Stimulated activated CD4-positive, alpha-beta T cell treated with anti-CD3 and anti-CD28 coated beads, Interleukin-2, amount 100 ng/mL, for 4 hours (primary cell): Measurements from ENCODE around the gene MYOM3.

ENCODE experiments used
- DNase-seq: peaks from one replicate; pipeline ENCODE4 v3.0.0-alpha.2; 2020; ENCODE audit warnings: low read depth

The MYOM3 gene

DNA sequence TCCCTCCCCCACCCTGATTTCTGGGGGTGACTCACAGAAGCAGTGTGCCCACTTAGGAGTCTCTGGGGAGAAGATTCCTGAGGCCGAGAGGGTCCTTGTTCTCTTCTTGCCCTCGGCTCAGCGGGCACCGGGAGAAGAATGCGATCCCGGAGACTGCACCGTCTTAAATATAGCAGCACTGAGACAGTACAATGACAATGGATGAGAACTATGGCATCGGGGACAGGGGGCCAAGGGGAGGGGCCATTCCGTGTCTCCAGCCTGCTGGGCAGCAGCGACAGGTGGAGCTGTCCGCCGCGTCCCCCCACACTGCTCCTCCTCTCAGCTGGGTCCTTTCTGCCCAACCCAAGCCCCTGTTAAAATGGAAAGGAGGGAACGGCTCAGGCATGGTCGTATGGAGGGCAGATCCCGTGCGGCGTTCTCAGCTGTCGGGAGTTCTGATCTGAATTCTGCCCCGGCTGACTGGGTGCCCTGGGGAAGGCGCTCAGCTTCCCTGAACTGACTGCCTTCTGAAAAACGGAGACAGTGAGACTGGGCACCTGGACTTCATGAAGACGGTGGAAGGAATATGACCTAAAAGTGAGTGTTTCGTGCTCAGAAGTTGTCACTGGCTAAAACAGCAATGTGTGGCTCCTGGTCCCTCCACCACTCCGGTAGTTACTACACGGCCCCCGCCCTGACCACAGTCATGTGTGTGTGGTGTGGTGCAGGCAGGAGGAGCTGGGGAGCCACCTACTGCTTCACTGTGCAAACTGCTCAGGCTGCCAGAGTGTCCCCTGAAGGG, at the start of gene MYOM3:
Gene MYOM3, minus strand, starts transcription at position 140 of the 784 bp plus-strand sequence. CDS start 3,499 bp downstream, outside the sequence.
- peak; percentile 19 for DNase-seq

DNA sequence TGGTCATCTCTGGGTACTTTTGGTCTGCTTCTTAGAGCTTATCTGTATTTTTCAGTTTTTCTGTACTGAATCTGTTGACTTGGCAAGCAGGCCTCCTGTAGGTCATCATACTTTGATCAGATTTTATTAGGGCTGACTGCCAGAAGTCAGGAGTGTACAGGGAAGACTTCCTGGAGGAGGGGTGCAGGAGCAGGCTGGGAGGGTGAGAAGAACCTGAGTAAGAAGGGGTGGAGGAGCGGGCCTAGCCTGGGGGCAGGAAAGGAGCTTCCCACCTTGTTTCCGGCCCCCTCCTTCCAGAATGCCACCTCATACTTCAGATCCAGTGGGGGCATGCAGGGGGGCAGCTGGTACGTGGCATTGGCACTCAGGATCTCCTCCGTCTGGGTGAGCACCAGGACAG, 49.3 kb upstream of the MYOM3 start:
- DNase-seq = no peak

DNA sequence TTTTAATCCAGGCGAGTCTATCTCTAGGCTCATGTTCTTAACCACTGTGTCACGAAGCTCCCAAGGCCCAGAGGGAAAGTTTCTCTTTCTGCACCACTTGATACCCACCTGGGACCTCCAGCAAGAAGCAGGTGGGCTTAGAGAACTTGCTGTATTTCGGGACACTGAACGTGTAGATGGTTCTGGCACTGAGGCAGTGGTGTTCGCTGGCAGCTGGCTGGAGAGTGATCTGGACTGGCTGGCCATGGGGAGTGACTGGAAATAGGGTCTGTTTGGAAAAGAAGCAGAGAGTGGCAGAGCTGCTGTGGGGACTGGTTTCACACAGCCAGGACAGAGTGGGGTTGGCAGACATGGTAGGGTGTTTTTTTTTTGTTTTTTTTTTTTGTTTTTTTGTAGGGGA, 47.4 kb upstream of the MYOM3 start:
- no peak for DNase-seq

DNA sequence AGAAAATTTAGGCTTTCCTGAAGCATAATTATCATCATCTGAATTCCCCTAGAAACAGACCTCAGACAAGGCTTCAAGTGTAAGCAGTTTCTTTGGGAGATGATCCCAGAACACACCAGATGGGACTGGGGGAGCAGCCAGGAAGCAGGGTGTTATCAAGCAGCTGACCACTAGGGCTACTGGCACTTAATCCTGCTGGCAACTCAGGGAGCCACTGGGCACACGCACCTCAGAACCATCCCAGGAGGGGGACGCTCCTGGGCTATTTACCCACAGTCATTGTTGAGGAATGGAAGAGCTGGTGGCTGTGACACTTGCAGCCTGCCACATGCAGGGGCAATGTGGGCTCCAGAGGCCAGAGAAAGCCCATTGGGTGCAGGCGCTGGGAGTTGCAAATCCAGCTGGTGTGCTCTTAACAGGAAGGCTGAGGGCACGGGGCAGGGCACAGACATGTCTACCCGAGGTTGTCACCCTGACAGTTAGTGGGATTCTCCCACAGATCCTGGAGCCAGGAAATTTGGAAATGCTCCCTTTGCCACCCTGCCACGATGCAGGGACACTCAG, 46.1 kb upstream of the MYOM3 start:
- DNase-seq = no peak

DNA sequence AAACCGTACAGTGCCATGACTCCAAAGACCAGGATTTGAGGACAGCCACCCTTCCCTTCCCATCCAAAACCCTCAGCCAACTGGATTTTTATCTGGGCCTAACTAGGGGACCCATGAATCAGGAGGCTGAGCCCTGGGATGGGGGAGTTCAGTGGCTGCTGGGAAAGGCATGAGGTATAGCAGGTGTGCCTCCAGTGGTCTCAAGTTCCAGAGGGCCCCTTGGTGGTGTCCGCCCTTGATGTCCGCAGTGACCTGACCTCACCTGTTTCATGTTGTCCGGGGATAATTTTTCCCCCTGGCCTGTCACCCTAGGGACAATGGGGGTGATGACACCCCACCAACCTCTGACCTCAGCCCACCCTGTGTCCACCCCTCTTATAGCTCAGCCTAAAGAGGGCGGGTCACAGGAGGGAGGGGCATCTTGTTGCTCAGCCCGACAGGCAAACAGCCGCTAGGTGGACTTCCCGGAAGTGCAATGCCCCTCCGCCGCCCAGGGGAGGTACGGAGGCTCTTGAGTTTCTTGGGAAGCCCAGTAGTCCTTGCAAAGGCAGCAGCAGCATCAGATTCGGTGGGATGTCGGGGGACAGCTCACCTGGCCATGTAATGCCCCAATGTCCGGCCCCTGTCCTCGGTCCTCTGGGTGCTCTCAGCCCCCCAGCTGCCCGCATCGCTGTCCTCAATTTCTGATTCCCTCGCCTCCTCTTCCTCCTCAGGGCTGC, 44.8 kb upstream of the MYOM3 start:
- DNase-seq = no peak

DNA sequence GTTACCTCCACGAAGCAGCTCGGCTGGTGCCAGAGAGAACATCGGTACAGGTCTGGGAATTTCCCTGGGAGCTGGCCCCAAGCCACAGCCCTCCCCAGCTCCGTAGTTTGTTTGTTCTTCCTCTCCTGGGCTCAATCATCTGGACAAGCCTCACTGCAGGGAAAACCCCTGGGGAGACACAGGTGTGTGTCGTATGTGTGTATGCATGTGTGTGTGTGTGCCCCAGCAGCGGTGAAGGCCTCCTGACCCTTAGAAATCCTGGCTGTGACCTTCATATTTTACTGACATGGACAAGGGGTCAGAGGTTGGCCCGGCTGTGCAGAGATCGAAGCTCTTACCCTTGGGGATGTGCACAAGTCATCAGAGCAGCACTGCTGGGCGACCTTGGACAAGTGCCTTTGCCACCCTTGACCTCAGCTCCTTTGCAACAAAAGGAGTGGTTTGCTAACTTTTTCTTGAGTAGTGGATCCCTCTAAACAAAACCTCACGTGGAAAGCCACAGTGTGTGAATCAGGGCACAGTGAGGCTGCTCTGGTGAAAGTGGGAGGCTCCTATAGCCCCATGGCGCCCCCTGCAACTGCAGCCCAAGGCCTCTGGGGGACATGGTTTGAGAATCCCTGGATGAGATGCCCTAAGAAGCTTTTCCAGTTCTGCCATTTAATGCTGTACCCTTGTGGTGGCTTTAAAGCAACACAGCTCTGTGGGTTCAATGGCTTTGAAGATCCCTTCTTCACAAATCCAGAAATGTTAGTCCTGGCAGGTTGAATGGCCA, 43.3 kb upstream of the MYOM3 start:
- DNase-seq = no peak

DNA sequence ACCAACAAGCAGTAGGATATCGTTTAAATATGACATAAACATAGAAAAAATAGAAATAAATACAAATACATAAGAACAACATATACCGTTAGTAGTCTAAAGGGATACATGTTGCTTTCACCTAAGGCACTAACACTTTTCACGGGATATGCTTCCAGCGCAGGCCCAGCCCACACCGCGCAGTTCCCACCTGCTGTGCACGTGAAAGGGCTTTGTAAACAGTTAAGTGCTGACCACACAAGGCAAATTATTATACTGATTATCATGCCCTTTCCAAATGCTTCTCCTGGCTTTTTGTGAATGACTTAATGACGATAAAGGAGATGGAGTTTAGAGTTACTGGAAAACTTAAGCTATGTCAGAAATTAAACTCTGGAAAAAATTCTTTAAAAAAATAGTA, 42.3 kb upstream of the MYOM3 start:
- no peak for DNase-seq

DNA sequence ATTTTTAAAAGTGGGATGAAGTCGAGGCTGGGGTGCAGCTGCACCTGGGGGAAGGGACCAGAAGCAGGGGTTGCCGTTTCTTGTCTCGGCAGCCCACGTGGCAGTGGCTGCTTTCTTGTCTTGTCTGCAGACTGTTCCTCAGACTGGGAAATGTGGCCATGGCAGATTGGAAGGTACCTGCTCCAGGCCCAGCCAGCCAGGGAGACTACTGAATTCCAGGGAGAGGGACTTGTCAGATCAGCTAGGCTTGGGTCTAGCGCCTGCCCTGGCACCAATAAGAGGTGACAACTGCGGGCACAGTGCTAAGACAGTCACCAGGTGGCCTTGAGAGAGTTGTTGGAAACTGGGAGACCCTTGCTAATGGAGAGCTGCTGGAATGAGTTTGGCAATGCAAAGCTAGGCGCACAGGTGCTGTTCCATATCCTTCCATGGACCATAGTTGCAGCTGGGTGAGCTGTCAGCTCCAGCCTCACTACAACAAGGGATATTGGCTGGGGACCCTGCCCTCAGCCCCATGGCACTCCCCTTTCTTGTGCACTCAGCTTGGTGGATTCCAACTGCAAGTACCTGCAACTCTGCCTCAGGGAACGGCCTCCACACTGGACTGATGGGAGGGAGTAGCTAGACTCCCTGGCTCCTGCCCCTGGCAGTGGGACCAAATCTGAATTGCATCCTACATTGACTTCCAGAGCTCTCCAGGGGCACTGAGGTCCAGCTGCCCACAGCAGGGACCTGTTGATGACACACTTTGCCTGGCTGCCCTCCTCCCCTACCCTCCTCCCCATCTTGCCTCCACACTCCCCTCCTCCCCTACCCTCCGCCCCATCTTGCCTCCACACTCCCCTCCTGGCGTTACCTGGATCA, 40.9 kb upstream of the MYOM3 start:
- DNase-seq = no peak

DNA sequence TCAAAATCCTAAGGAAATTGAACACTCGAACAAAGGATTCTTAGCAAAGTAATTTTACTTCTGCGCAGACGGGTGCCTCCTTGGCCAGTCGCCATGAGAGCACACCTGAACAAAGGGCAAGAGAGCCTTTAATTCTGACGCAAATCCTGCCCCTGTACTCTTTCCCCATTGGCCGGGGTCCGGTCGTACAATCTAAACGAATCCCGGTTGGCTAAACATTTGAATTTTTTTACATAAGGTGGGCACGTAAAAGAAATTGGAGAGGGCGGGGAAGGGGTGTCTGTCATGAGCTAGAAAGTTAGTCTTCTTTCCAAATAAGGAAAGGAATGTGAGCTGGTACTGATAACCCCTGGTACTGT, 39.2 kb upstream of the MYOM3 start:
- no peak for DNase-seq

DNA sequence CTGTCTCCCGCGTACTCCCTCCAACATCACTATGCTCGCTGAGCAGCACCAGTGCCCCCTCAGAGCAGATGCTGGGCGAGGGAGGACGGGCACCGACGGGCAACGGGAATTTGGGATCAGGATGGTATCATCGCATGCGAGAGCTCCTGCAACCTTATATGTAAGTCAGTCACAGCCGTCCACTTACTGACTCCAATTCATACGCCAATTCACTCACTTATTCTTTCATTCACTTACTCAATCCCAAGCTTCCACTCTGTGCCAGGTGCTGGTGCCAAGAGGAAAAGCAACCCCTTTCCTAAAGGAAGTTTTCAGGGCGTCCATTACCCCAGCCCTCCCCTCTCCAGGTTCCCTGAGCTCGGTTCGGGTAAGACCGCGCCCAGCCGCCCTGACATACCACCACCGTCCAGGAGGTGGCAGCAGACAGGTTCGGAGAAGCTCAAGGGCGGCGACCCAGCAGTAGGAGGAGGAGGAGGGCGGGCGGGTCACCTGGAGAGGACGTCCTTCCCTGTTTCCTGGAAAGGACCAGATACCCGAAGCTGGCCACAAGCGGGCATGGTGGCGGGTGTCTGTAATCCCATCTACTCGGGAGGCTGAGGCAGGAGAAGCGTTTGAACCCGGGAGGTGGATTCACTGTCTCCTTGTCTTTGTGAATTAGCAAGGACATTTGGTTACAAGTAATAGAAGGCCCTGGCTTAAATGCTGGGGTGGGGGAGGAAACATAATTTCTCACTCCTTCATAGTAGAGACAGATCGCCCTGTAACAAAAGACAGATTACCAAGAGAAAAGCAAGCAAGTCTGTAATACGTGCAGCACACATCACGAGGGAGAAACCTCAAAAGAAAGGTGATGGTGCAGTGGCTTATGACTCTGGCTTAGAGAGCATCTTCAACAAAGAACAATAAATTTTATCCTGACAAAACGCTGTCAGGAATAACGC, 38.6 kb upstream of the MYOM3 start:
- peak; percentile 77 for DNase-seq

DNA sequence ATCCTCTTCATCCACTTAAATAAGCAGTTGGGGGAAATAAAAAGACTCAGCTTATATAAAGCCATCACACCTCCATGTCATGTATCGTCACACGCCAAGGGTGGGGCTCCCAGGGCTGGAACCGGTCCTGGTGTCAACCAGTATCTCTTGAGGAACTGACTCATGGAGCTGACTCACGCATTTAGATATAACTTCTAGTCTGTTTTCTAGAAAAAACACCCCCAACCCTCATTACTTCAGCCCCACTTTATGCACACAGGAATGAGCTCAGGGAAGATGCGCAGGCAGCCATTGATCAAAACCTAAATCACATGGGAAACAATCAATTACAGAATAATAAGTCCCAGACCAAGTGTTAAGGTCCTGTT, 37.9 kb upstream of the MYOM3 start:
- DNase-seq = peak; percentile 52

DNA sequence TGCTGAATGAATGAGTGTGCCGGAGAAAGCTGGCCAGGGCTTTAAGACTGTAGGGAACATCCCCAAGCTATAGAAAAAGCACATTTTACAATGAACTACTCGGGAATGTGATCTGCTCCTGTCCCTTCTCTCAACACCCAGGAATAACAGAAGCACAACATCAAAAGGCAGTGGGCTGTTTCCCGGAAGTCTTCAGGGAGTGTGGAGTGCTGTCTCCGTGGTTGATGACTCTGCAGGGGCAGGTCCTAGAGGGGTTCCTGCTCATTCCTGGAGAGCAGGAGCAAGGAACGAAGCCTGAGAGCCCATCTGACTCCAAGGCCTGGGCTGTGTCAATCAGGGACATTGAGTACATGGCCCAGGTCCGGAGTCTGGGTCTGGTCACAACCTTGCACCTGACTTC, 35.9 kb upstream of the MYOM3 start:
- DNase-seq = no peak

DNA sequence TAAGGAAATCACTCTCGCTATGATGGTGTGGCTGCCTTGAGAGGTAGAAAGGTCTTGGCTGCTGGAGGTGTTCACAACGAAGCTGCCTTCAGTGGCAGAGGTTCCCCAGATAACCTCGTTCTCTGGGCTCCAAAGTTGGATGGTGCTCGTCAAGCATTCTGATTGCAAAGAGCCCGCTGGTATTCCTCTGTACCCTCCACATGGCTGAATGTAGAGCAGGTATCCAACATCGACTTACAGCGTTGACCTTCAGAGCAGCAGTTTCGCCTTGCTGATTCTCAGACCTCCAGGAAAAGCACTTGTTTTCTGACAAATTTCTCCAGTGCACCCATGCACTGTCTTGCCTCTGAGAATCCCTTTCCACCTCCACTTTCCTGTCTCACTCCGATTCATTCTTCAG, 35.3 kb upstream of the MYOM3 start:
- DNase-seq = no peak

DNA sequence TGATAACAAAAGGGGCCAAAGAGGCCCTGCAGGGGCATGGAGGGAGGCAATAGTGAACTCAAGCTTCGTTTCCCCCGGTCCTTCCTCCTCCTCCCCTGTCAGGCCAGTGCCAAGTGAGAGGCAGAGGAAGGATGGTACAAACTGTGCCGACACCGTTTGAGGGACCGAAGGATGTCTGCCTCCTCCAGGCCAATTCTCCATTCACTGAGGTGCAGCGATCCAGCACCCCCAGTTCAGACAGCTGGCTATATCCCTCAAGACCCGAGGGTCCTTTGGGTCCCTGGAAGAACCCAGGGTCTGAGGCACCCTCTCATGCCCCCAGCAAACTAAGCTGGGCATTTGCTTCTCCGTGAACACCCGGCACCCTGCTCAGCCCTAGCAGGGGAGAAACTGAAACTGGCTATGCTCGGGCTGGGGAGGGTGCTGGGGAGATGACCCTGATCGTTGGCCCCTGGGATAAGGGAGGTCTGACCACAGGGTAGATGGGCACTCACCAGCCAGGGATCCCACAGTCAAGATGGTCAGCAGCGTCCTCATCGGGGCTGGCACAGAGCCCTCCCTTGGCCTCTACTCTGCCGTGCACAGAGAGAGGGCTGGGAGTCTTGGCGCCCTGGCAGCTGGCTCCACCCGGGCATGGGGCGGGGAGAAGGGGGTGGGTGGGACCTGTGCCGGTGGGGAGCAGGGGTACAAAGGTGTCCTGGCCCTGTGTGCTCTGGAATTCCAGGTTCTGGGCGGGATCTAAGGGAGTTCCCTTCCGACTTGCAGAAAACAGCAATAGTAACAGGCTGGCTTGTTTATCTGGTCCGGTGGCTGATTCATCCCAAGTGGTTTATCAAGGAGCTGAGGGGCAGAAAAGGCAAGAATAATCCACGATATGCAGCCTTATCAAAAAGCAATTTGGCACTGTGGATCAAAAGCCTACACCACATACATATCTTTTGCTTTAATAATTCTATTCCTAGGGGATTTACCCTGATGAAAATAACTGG, 30.9 kb upstream of the MYOM3 start, which contains the start of gene IL22RA1:
Gene IL22RA1, minus strand, starts transcription at position 595 of the 989 bp plus-strand sequence. Its CDS starts 58 bp downstream, at position 537.
- DNase-seq = no peak

DNA sequence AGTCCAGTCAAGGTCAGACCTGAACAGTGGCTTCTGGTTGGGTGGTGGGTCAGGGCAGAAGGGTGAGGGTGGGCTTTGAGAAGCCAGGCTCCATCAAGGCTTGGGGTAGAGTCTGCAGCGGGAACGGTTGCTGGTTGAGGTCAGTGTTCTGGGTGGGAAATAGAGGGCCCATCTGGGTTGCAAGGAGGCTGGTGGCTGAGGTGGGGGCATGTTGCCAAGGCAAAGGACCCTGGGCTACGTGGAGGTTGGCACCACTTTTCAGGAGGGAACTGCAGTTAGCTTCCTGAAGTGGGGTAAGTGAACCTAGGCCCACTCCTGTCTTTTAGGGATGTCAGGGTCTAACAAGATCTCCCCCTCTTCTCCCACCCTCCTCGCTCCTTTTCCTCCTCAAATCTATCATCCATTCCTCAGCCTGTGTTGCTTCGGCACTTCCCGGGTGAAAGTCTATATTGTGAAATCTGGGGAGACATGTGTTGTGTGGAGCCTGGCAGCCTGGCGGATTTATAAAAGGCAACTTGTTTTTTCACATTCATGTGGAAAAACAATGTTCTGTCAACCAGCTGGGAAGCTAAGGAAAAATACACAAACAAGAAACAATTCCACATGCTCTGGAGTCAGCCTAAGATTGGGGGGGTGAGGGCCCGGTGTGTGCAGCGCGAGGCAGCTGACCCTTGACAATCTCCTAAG, 29.5 kb upstream of the MYOM3 start:
- no peak for DNase-seq

DNA sequence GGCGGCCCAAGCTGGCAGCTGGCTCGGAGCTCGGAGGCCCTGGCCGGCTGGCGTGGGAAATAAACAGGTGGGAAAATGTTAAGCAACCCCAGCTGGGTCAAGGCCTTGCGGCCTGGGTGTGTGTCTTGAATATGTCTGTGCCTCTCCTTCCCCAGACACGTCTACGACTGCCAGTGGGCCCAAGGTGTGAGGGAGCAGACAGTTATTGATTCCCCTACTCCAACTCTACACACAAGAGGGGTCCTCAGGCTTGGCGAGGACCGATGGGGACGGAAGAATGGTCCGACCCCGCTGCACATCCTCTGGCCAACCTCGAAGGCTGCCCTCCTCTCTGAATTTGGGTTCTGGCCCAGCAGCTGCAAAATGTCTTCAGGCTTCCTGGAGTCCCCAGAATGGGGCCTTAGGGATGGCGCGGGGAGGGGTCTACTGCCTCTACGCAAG, 28.8 kb upstream of the MYOM3 start:
- DNase-seq = no peak

DNA sequence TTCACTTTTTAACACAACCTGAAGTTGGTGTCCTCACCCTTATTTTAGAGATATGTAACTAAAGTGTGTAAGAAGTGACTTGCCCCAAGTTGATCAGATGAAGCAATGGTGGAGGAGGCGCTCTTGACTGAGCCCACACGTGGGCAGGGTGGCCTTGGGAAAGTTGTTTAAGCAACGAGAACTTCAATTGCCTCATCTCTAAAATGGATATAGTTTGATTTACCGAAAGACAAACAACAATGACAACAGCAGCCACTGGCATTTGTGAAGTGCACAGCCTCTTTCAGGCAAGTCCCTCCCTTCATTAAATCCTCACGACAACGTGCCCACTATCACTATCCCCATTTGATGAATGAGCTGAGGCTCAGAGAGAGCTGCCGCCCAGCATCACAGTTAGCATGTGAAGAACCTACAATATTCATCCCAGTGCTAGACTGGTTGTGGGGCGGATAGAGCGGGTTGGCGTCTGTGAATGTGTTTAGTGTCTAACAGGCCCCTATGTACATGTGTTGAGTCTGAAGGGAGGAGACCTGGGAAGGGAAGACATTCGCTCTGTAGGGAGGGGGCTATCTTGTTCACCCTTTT, 28.0 kb upstream of the MYOM3 start:
- no peak for DNase-seq

DNA sequence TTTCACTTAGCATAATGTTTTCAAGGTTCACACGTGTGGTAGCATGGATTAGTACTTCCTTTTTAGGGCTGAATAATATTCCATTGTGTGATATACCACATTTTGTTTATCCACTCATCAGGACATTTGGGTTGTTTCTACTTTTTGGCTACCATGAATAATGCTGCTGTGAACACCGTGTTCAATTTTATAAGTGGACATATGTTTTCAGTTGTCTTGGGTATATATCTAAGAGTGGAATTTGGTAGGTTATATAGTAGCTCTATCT, 27.2 kb upstream of the MYOM3 start:
- DNase-seq = no peak
